IMR-90 (cell line): ENCODE results near the gene ANKLE1. TPM values are rescaled to one million over a fixed set of nuclear protein-coding genes. Genes with fewer than 3 reads are reported as not detected.

Experiments used
- ATAC-seq: fragments of 200-7000 bp; cut with Tn5 transposase; 2 replicates; pipeline ENCODE4 v1.9.1; 2020; ENCODE audit warnings: low read depth, mild to moderate bottlenecking, moderate library complexity
- BruUV-seq: library from RNA; stranded (reverse); fragments of 400-500 nt; replicated peaks from 2 replicates; lab custom pipeline; 2021; lab: Mats Ljungman, UMichigan
- CTCF ChIA-PET: fragments of 300-600 bp; formaldehyde crosslinking; extraction: SDS; loops from one replicate; lab custom pipeline; 2021; ENCODE audit warnings: antibody characterized with exemption; lab: Yijun Ruan, JAX
- POLR2A ChIA-PET: fragments of 300-600 bp; sonication (Branson Sonifier 250); formaldehyde crosslinking; loops from one replicate; lab custom pipeline; 2022; ENCODE audit warnings: antibody characterized with exemption; ENCODE audit not compliant: unreplicated experiment; lab: Charles Lee
- DNase-seq: peaks from one replicate; pipeline ENCODE4 v3.0.0; 2013
- H2AFZ ChIP-seq: replicated peaks from 2 replicates; pipeline ENCODE3; 2013; ENCODE audit warnings: low read length, mild to moderate bottlenecking; ENCODE audit not compliant: poor library complexity
- H2AK5ac ChIP-seq: 2 replicates; pipeline ENCODE4 v1.6.1; 2013; ENCODE audit warnings: low read depth, low read length, inconsistent platforms
- H2AK9ac ChIP-seq: replicated peaks from 2 replicates; pipeline ENCODE3; 2013; ENCODE audit warnings: mild to moderate bottlenecking, low read depth, low read length, moderate library complexity; ENCODE audit not compliant: poor library complexity
- H2BK120ac ChIP-seq: 2 replicates; pipeline ENCODE4 v1.6.1; 2013; ENCODE audit warnings: low read depth, low read length, inconsistent platforms
- H2BK15ac ChIP-seq: 3 replicates; pipeline ENCODE4 v1.6.1; 2013; ENCODE audit warnings: low read depth, low read length, inconsistent platforms
- H2BK20ac ChIP-seq: 2 replicates; pipeline ENCODE4 v1.6.1; 2013; ENCODE audit warnings: low read depth, mild to moderate bottlenecking, inconsistent platforms, low read length, moderate library complexity
- H2BK5ac ChIP-seq: 2 replicates; pipeline ENCODE4 v1.6.1; 2013; ENCODE audit warnings: mild to moderate bottlenecking, low read depth, low read length, inconsistent platforms; ENCODE audit not compliant: poor library complexity, severe bottlenecking
- H3K14ac ChIP-seq: replicated peaks from 2 replicates; pipeline ENCODE4 v1.6.1; 2013; ENCODE audit warnings: low read depth, low read length, inconsistent platforms
- H3K18ac ChIP-seq: 2 replicates; pipeline ENCODE4 v1.6.1; 2013; ENCODE audit warnings: low read depth, low read length, control low read depth
- H3K23ac ChIP-seq: 2 replicates; pipeline ENCODE4 v1.6.1; 2013; ENCODE audit warnings: low read depth, low read length, inconsistent platforms
- H3K27ac ChIP-seq: 2 replicates; pipeline ENCODE4 v1.5.1; 2013; ENCODE audit warnings: mild to moderate bottlenecking, control low read depth, low read length; ENCODE audit not compliant: insufficient read depth
- H3K27me3 ChIP-seq: 2 replicates; pipeline ENCODE4 v1.6.1; 2013; ENCODE audit warnings: low read length; ENCODE audit not compliant: control insufficient read depth, insufficient read depth
- H3K36me3 ChIP-seq: 2 replicates; pipeline ENCODE4 v1.6.1; 2013; ENCODE audit warnings: low read length, mixed read lengths; ENCODE audit not compliant: control insufficient read depth, insufficient read depth
- H3K4ac ChIP-seq: 2 replicates; pipeline ENCODE4 v1.6.1; 2013; ENCODE audit warnings: low read depth, low read length, inconsistent platforms
- H3K4me1 ChIP-seq: 2 replicates; pipeline ENCODE4 v1.6.1; 2013; ENCODE audit warnings: low read length, mixed read lengths; ENCODE audit not compliant: control insufficient read depth, insufficient read depth
- H3K4me2 ChIP-seq: 2 replicates; pipeline ENCODE4 v1.6.1; 2013; ENCODE audit warnings: low read depth, mild to moderate bottlenecking, control low read depth, low read length, moderate library complexity
- H3K4me3 ChIP-seq: 2 replicates; pipeline ENCODE4 v1.5.1; 2013; ENCODE audit warnings: low read depth, mild to moderate bottlenecking, control low read depth, low read length, moderate library complexity; ENCODE audit not compliant: insufficient read depth
- H3K56ac ChIP-seq: 2 replicates; pipeline ENCODE4 v1.6.1; 2013; ENCODE audit warnings: low read length, inconsistent platforms; ENCODE audit not compliant: insufficient read depth; ENCODE audit errors: extremely low read depth
- H3K79me1 ChIP-seq, 2 experiments: 2 replicates each; pipeline ENCODE4 v1.6.1; 2013; ENCODE audit warnings: low read length in 2 of 2, inconsistent platforms in 1 of 2, low read depth in 1 of 2
- H3K9ac ChIP-seq: 2 replicates; pipeline ENCODE4 v1.6.1; 2013; ENCODE audit warnings: low read depth, low read length, control low read depth
- H3K9me1 ChIP-seq: 2 replicates; pipeline ENCODE4 v1.6.1; 2013; ENCODE audit warnings: low read length, inconsistent platforms; ENCODE audit not compliant: insufficient read depth
- H3K9me3 ChIP-seq: 2 replicates; pipeline ENCODE4 v1.6.1; 2013; ENCODE audit warnings: low read length; ENCODE audit not compliant: control insufficient read depth, insufficient read depth
- H4K20me1 ChIP-seq: 2 replicates; pipeline ENCODE4 v1.6.1; 2013; ENCODE audit warnings: low read length, inconsistent platforms; ENCODE audit not compliant: insufficient read depth
- H4K5ac ChIP-seq: 2 replicates; pipeline ENCODE4 v1.6.1; 2013; ENCODE audit warnings: mild to moderate bottlenecking, low read depth, low read length, control low read depth
- H4K8ac ChIP-seq, 2 experiments: 2 replicates each; pipeline ENCODE4 v1.6.1; 2013; ENCODE audit warnings: low read depth in 2 of 2, low read length in 2 of 2, control low read depth in 1 of 2, inconsistent platforms in 1 of 2
- H4K91ac ChIP-seq: 2 replicates; pipeline ENCODE4 v1.6.1; 2013; ENCODE audit warnings: low read depth, low read length, inconsistent platforms; ENCODE audit not compliant: insufficient read depth
- BHLHE40 ChIP-seq: fragments of 150-350 bp; IDR thresholded peaks from 2 replicates; pipeline ENCODE4 v1.6.1; 2016; ENCODE audit warnings: mild to moderate bottlenecking, low read depth, low read length
- CEBPB ChIP-seq: IDR thresholded peaks from 2 replicates; pipeline ENCODE4 v1.6.1; 2012; ENCODE audit warnings: low read depth, low read length, improper control_type of control experiment
- FOS ChIP-seq: fragments of 150-350 bp; IDR thresholded peaks from 2 replicates; pipeline ENCODE4 v1.6.1; 2016; ENCODE audit warnings: low read depth, low read length
- MAFK ChIP-seq: IDR thresholded peaks from 2 replicates; pipeline ENCODE4 v1.6.1; 2012; ENCODE audit warnings: low read depth, low read length, improper control_type of control experiment
- MAZ ChIP-seq: IDR thresholded peaks from 2 replicates; pipeline ENCODE4 v1.6.1; 2012; ENCODE audit warnings: low read depth, mild to moderate bottlenecking, low read length, improper control_type of control experiment, moderate library complexity, borderline replicate concordance
- MXI1 ChIP-seq: IDR thresholded peaks from 2 replicates; pipeline ENCODE4 v1.6.1; 2012; ENCODE audit warnings: low read depth, mild to moderate bottlenecking, low read length, moderate library complexity, borderline replicate concordance
- POLR2A ChIP-seq: IDR thresholded peaks from 2 replicates; pipeline ENCODE4 v1.6.1; 2012; ENCODE audit warnings: mild to moderate bottlenecking, low read depth, low read length
- RCOR1 ChIP-seq: IDR thresholded peaks from 2 replicates; pipeline ENCODE4 v1.6.1; 2012; ENCODE audit warnings: mild to moderate bottlenecking, low read length, improper control_type of control experiment; ENCODE audit not compliant: insufficient replicate concordance
- SMC3 ChIP-seq: fragments of 150-350 bp; IDR thresholded peaks from 2 replicates; pipeline ENCODE4 v1.6.1; 2016; ENCODE audit warnings: low read depth, mild to moderate bottlenecking, antibody characterized with exemption, low read length, moderate library complexity
- WGBS, 2 experiments: methylation state at CpG; one replicate each; pipeline versions ENCODE4 v1.1.5 to v1.1.7; 2013; ENCODE audit warnings: missing lambda C conversion rate in 2 of 2; ENCODE audit not compliant: insufficient read length in 1 of 2; ENCODE audit errors: extremely low coverage in 2 of 2; 5-methylcytosine and 5-hydroxymethylcytosine counted together
- dilution Hi-C: fragments of 300-500 bp; cut with HindIII; formaldehyde crosslinking; loops from one replicate; pipeline ENCODE4 v1.14.3; 2018; ENCODE audit warnings: low sequenced_read_pairs; ENCODE audit not compliant: unreplicated experiment
- in situ Hi-C: fragments of 300-500 bp; cut with MboI; formaldehyde crosslinking; loops from 3 replicates; pipeline ENCODE4 v1.14.3; 2019; ENCODE audit warnings: low sequenced_read_pairs, inconsistent platforms, mixed read lengths
- intact Hi-C: fragments of 100-400 bp; cut with micrococcal nuclease; formaldehyde crosslinking; loops from 2 replicates; pipeline ENCODE4 v1.10.0; 2022
- polyA plus RNA-seq, 3 experiments: library from polyadenylated mRNA; depleted of rRNA; stranded (reverse); fragments of >200 nt; gene quantifications; 2 replicates each; pipeline ENCODE4 v1.2.3, GENCODE V29; 2012; ENCODE audit warnings: low replicate concordance in 1 of 3
- total RNA-seq: library from RNA; depleted of rRNA; stranded (reverse); fragments of >200 nt; gene quantifications from 2 replicates; pipeline ENCODE4 v1.2.3, GENCODE V29; 2012
- TF ChIP-seq, protein P1 (sequence below): fragments of 150-350 bp; IDR thresholded peaks from 2 replicates; pipeline ENCODE4 v1.6.1; 2017; ENCODE audit warnings: mild to moderate bottlenecking, antibody characterized with exemption, low read length, low read depth
- TF ChIP-seq, protein P2 (sequence below): fragments of 150-350 bp; IDR thresholded peaks from 2 replicates; pipeline ENCODE4 v1.6.1; 2016; ENCODE audit warnings: low read depth, mild to moderate bottlenecking, low read length, moderate library complexity, borderline replicate concordance
- TF ChIP-seq, protein P3 (sequence below): conservative IDR thresholded peaks from 2 replicates; pipeline ENCODE4 v1.5.1; 2012; ENCODE audit warnings: mild to moderate bottlenecking, low read depth, low read length, improper control_type of control experiment

The ANKLE1 gene
- total and polyA plus RNA-seq, 2 of the 4 experiments (the other 2 are of a cell fraction), result under 0.01 to 0.87 TPM

DNA sequence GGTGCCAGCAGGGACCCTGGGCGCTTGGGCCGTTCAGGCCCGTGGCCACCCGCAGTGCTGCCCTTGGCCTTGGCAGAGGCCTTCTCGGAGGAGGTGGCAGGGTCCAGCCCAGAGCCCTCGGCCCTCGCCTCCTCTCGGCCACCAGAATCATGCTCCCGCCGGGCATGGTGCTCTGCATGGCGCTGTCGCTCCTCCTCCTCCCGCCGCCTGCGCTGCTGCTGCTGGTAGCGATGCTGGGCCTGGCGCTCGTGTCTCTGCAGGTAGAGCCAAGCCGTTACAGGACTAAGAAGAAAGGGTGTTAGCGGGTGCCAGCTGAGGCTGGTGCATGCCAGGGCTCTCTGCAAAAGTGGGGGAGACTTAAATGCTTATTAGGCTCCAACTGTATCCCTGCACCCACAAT, 43.4 kb downstream of the ANKLE1 start:
- no peak overlapping the region for H3K4me3 ChIP-seq
- no peak for DNase-seq
- H2AK9ac ChIP-seq, result no peak overlapping the region
- CTCF ChIA-PET, result interaction anchor here (0.6 kb wide), 1 partner anchor 19 kb away, joined by 7 read pairs; no protein-coding TSS in a partner anchor
- POLR2A ChIA-PET, result interaction anchor here (1.0 kb wide), 1 partner anchor 9 kb away, joined by 3 read pairs; the partner anchor contains the start of gene ANO8
- intact Hi-C loops, result no loop called here
- 94% methylated on average over 11 of the region's 20 CpGs; no CpG with 5 or more reads in 1 of the 2 experiments for WGBS, 2 experiments
- dilution Hi-C loops, result no loop called here
- no peaks in the 10 kb centered on the region for H3K9me1 ChIP-seq
- in situ Hi-C loops, result no loop called here
- H3K27ac ChIP-seq, result no peak overlapping the region
- peaks cover 32% of the 10 kb centered on the region for H3K36me3 ChIP-seq
- no peak overlapping the region for H2AK5ac ChIP-seq
- no peak overlapping the region for H3K56ac ChIP-seq
- no peak overlapping the region for H2BK15ac ChIP-seq
- H3K9me3 ChIP-seq, result no peaks in the 10 kb centered on the region
- no peak overlapping the region for H2BK120ac ChIP-seq
- no peak overlapping the region for H4K91ac ChIP-seq
- no peak overlapping the region for H3K18ac ChIP-seq
- no peaks in the 10 kb centered on the region for H3K27me3 ChIP-seq
- peaks cover 8% of the 10 kb centered on the region; the same call in 1 of the 2 replicates for H4K20me1 ChIP-seq
- no TSS peak for BruUV-seq
- no peaks in the 10 kb centered on the region for H3K4me1 ChIP-seq
- no peak overlapping the region for H2BK5ac ChIP-seq
- ATAC-seq, result no peak
- no peak overlapping the region for H4K5ac ChIP-seq
- no peak overlapping the region for H3K14ac ChIP-seq
- H2AFZ ChIP-seq, result no peak overlapping the region
- H3K79me1 ChIP-seq, result peaks cover 0 to 5% of the 10 kb centered on the region in 2 experiments; a peak in 1 of 4 replicates
- no peak overlapping the region for H2BK20ac ChIP-seq
- H4K8ac ChIP-seq, result no peak overlapping the region
- TF ChIP-seq, protein P1, sequence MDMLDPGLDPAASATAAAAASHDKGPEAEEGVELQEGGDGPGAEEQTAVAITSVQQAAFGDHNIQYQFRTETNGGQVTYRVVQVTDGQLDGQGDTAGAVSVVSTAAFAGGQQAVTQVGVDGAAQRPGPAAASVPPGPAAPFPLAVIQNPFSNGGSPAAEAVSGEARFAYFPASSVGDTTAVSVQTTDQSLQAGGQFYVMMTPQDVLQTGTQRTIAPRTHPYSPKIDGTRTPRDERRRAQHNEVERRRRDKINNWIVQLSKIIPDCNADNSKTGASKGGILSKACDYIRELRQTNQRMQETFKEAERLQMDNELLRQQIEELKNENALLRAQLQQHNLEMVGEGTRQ, result no peak
- no peak for TF ChIP-seq CEBPB
- TF ChIP-seq SMC3, result no peak
- no peak for TF ChIP-seq RCOR1
- TF ChIP-seq, protein P2, sequence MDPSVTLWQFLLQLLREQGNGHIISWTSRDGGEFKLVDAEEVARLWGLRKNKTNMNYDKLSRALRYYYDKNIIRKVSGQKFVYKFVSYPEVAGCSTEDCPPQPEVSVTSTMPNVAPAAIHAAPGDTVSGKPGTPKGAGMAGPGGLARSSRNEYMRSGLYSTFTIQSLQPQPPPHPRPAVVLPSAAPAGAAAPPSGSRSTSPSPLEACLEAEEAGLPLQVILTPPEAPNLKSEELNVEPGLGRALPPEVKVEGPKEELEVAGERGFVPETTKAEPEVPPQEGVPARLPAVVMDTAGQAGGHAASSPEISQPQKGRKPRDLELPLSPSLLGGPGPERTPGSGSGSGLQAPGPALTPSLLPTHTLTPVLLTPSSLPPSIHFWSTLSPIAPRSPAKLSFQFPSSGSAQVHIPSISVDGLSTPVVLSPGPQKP, result no peak
- no peak for TF ChIP-seq FOS
- TF ChIP-seq POLR2A, result no peak
- no peak for TF ChIP-seq MAFK
- no peak for TF ChIP-seq BHLHE40
- TF ChIP-seq MAZ, result no peak
- TF ChIP-seq, protein P3, sequence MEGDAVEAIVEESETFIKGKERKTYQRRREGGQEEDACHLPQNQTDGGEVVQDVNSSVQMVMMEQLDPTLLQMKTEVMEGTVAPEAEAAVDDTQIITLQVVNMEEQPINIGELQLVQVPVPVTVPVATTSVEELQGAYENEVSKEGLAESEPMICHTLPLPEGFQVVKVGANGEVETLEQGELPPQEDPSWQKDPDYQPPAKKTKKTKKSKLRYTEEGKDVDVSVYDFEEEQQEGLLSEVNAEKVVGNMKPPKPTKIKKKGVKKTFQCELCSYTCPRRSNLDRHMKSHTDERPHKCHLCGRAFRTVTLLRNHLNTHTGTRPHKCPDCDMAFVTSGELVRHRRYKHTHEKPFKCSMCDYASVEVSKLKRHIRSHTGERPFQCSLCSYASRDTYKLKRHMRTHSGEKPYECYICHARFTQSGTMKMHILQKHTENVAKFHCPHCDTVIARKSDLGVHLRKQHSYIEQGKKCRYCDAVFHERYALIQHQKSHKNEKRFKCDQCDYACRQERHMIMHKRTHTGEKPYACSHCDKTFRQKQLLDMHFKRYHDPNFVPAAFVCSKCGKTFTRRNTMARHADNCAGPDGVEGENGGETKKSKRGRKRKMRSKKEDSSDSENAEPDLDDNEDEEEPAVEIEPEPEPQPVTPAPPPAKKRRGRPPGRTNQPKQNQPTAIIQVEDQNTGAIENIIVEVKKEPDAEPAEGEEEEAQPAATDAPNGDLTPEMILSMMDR, result no peak
- no peak for TF ChIP-seq MXI1
- no peak overlapping the region for H3K4ac ChIP-seq
- H3K9ac ChIP-seq, result no peak overlapping the region
- no peak overlapping the region for H3K4me2 ChIP-seq
- H3K23ac ChIP-seq, result no peak overlapping the region
